ENCODE data around the gene MOGAT2.

Gene MOGAT2

GRCh38 chr11:75760243-75760642 lies 42.6 kb downstream of the MOGAT2 start:
- no peak for DNase-seq (ENCODE audit: low spot score)

DNA sequence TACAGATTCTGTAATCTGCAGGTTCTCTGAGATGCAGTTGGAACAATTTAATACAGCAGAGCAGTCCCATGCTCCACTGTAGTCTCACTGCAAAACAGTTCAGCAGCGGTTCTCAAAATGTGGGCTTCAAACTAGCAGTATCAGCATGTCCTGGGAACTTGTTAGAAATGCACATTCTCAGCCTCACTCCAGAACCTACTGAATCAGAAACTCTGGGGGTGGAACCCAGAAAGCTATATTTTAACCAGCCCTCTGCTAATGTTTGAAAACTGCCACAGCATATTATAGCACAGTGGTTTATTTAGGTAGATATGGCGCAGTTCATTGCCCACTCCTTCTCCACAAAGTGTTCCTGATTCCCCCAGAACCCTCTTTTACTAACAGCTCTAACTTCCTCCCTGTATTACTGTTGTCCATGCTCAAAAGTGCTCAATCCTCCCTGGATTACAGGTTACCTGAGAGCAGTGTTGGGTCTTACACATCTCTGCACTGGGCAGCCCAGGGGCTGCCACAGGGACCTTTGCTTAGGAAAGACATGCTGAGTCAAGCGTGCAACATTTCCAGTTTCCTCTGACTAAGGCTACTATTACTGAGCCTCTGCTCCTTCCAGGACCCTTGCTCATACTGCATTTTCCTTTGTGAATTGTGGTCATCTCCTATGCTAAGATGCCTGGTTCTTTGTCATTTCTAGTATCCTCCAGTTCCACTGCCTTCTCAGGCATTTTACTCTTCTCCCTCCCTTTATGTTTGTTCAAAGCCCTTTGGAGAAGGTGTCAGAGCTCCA lies 43.3 kb downstream of the MOGAT2 start:
- peak; percentile 42 for DNase-seq (ENCODE audit: low spot score)

DNA sequence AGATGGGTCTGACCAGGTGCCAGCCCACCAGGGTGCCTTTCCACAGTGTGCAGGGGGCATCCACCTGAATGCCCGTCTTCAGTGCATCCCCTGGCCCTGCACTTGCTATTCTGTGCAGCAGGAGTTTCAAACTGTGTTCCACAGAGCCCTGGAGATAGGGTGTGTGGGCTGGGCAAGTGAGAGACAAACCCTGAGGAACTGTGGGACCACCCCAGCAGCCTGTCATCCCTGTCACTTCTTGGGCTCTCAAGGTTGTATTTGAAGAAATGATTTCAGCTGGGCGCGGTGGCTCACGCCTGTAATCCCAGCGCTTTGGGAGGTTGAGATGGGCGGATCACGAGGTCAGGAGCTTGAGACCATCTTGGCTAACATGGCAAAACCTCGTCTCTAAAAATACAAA lies 44.5 kb downstream of the MOGAT2 start:
- no peak for DNase-seq (ENCODE audit: low spot score)

GRCh38 chr11:75762885-75763284 lies 45.2 kb downstream of the MOGAT2 start:
- DNase-seq (ENCODE audit: low spot score) = no peak

DNA sequence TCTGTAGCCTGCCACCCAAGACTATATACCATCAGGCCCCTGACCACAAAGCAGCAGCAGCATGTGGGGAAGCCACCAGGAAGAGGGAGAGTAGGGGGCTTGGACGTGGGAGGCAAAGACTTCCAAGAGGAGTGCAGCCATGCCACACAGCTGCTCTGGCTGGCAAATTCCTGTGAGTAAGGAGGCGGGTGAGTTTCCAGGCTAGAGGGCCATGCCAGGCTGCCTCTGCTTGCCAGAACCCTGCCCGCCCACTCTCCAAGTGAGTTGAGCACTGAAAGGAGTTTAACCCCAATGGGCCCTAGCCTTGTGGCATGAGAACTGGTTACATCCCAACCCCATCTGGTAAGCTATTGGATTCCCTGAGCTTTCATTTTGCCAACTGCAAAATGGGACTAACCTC lies 46.2 kb downstream of the MOGAT2 start:
- no peak for DNase-seq (ENCODE audit: low spot score)

DNA sequence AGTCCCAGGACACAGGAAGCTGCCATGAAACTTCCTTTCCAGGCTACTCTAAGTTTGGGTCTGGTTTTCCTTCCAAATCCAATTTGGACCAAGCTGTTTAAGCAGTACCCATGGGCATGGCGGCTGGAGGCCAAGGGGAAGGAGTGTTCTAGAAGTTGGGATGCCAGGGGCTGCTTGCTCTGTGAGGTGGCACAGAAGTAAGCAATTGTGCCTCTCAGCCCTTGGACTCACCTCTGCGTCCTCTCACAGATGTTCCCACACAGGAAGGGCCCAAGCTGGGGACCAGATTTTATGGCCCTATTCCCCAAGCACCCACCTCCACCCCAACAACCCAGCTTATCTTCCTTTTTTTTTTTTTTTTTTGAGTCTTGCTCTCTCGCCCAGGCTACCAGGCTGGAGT lies 47.5 kb downstream of the MOGAT2 start:
- DNase-seq (ENCODE audit: low spot score) = no peak

DNA sequence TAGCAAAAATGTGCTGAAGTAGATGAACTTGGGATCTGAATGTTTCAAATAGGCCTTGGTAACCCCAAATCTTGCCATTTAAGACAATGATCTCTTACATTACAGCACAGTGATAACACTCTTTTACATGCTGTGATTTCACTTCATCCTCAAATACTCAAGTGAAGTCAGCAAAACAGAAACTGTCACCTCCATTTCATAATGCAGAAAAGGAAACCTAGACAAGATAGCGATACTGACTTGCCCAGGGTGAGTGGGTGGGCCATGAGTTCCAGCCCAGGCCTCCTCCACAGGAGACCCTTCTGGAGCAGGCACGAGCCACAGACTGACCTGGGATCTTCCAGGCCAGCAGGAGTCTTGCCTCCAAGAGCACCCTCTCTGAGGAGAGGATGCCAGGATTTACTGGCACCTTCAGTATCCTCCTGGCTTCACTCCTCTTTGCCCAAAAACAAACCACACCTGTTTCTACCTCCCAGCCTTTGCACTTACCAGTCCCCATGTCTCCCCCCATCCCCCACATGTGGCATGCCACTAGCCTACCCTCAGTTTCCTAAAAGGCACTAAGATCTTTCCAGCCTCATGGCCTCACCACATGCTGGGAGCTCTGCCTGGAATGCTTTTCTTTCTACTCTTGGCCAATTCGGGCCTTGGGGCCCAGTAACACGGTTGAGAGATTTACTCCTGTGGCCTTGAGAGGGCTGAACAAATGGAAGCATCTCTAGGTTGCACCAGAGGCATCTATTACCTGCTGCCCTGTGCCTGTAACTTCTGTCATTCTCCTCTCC lies 49.0 kb downstream of the MOGAT2 start:
- no peak for DNase-seq (ENCODE audit: low spot score)

GRCh38 chr11:75767228-75767572 lies 49.6 kb downstream of the MOGAT2 start:
- no peak for DNase-seq (ENCODE audit: low spot score)

DNA sequence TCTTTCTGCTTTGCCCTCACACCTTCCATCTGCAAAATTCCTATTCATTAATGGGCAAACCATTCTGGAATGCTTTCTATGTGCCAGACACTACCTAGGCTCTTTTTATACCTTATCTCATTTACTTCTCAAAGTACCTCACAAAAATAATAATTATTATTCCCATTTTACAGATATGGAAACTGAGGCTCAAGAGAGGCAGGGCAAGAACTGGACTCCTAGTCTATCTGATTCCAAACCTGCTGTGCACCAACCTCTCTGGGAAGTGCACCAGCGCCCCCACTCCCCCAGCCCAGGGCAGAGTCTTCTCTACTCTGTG lies 50.1 kb downstream of the MOGAT2 start:
- no peak for DNase-seq (ENCODE audit: low spot score)

- DNase-seq (ENCODE audit: low spot score) = peak; percentile 83
These were observed 50.7 kb downstream of the MOGAT2 start, which contains the start of gene DGAT2 for GRCh38 chr11:75768112-75768908. DGAT2 (plus strand) TSS chr11:75768778; CDS start chr11:75768992, 214 bp downstream.

GRCh38 chr11:75768909-75769771 lies 51.5 kb downstream of the MOGAT2 start:
- peak; percentile 8 for DNase-seq (ENCODE audit: low spot score)

GRCh38 chr11:75770102-75770501 lies 52.5 kb downstream of the MOGAT2 start:
- no peak for DNase-seq (ENCODE audit: low spot score)

- no peak for DNase-seq (ENCODE audit: low spot score)
These were observed 54.2 kb downstream of the MOGAT2 start for GRCh38 chr11:75771646-75772410.

DNA sequence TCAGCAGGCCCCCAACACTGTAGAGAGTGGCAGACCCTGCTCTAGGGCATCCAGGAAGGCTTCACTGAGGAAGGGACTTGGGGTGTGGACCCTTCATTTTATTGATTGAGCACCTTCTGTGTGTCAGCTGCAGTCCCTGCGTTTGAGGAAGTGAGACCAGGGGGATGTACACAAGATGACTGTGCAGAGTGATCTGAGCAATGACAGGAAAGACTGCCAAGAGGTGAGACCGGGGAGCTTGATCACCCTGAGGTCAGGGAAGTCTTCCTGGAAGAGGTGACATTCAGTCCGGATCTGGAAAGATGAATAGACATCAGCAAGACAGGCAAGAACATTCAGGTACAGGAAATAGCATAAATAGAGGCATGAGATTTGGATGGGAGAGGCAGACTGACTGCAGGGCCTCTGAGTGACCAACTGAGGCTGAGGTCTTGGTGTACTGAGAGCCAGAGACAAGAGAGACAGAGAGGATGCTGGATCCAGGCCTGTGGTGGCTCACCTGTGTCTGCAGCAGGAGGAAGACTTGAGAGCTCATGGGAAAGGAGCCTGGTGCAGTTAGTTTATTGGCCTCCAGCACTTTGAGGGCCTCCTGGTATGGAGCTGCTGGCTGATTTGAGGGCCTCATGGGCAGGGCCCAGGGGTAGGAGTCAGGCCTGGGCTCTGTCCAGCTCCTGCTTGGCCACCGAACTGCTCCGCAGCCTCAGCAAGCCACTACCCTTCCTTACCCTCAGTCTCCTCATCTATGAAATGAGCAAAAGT lies 56.1 kb downstream of the MOGAT2 start:
- DNase-seq (ENCODE audit: low spot score) = no peak

DNA sequence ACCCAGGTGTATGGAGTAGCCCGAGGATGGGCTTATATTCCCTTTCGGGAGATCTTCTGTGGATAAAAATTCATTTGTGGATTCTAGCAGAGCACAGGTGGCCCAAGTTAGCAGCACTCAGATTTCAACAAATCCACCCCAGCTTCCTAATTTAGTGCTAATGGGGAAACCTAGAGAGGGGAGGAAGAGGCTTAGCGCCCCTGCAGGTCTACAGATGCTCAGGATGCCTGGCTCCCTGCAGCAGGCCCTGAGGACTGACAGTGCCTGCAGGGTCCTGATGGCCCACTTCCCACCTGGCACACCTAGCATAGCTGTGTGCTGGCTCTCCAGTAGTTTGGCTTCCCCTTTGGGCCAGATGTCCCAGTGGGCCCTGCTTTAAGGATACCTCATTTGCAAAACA lies 57.4 kb downstream of the MOGAT2 start:
- DNase-seq (ENCODE audit: low spot score) = no peak

DNA sequence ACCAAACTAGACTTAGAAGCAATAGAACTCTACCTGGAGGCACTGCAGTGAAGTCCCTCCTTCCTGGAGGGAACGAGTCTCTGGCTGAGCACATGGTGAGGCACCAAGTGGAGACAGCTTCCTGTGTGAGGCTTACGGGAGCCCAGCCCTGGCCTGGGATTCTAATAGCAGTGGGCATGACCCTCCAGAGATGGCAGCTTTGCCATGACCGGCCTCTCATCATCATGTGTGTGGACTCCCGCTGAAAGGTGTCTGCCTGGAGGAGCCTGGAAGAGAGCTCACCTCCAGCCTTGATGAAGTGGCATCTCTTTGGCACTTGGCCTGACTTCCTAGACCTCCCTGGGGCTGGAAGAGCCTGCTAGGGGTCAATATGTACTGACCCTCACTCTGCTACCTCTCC lies 58.9 kb downstream of the MOGAT2 start:
- no peak for DNase-seq (ENCODE audit: low spot score)

DNA sequence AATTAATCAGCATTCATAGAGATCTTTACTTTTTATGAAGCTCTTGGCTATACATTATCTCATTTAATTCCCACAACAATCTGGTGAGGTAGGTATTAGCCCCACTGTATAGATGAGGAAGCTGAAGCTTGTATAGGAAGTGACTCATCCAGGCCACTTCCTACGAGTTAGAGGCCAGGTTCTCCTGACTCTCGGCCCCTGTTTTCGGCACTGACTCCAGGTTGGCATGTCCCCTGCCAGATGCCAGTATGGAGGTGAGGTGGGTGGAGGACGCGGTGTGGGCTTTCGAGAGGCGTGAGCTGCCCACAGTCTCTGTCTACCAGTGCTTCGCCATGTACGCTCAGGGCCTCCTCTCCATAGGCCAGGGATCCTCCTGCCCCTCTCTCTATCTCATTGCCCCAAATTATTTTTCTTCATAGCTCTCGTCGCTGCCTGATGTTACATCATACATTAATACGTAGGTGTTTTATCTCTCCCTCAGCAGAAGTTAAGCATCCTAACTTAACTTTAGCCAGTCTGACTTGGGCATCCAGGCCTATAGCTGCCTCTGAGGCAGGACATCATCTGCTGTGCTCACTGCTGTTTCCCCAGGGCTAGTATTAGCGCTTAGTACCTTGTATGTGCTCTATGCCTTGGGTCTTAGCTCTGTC lies 59.9 kb downstream of the MOGAT2 start:
- DNase-seq (ENCODE audit: low spot score) = peak; percentile 8

GRCh38 chr11:75778962-75779361 lies 61.3 kb downstream of the MOGAT2 start:
- no peak for DNase-seq (ENCODE audit: low spot score)

DNA sequence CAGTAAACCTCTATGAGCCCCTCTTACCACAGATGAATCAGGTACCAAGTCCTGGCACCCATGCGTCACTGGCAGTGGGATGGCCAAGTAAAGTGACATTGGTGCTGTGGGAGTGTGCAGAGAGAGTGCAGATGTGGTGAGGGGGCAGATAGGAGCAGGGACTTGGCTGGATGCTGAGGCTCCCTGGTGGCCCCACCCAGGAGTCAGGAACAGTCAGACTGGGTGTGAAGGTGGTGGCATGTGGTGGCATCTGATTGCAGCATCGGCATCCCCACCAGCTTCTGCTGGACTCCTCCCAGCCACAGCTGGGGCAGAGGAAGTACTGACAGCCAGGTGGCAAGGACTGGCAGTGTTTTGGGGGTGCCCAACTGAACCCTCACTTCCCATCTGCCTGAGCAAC lies 62.3 kb downstream of the MOGAT2 start:
- no peak for DNase-seq (ENCODE audit: low spot score)

GRCh38 chr11:75780888-75781287 lies 63.2 kb downstream of the MOGAT2 start:
- no peak for DNase-seq (ENCODE audit: low spot score)

All from RKO (cell line).